Naive B cell (primary cell): ENCODE data around the gene ARIH1. TPM values are rescaled to one million over a fixed set of nuclear protein-coding genes. Genes with fewer than 3 reads are reported as not detected.

Experiments
- ATAC-seq, 2 donors: fragments of 150-1000 bp; cut with Tn5 transposase; 2 replicates each; pipeline ENCODE4 v1.10.0; 2021; ENCODE audit warnings: low read depth in 2 of 2, mild to moderate bottlenecking in 2 of 2, moderate library complexity in 2 of 2
- DNase-seq: peaks from one replicate; pipeline ENCODE4 v3.0.0; 2022
- H3K27ac Mint-ChIP-seq, 6 donors: one replicate each; pipeline ENCODE4 v1.8.0; 2020 to 2022; ENCODE audit warnings: mild to moderate bottlenecking in 6 of 6, mixed read lengths in 6 of 6, moderate library complexity in 5 of 6, inconsistent platforms in 2 of 6
- H3K27me3 Mint-ChIP-seq, 3 donors: one replicate each; pipeline ENCODE4 v1.8.0; 2021 to 2022; ENCODE audit warnings: mixed read lengths in 3 of 3, mild to moderate bottlenecking in 1 of 3
- H3K36me3 Mint-ChIP-seq, 2 donors: one replicate each; pipeline ENCODE4 v1.8.0; 2020 to 2022; ENCODE audit warnings: mixed read lengths in 2 of 2, inconsistent platforms in 1 of 2, mild to moderate bottlenecking in 1 of 2
- H3K4me1 Mint-ChIP-seq, 3 donors: one replicate each; pipeline ENCODE4 v1.8.0; 2020 to 2022; ENCODE audit warnings: mixed read lengths in 3 of 3, inconsistent platforms in 1 of 3, mild to moderate bottlenecking in 1 of 3, moderate library complexity in 1 of 3
- H3K4me3 Mint-ChIP-seq, 8 donors: one replicate each; pipeline ENCODE4 v1.8.0; 2020 to 2022; ENCODE audit warnings: mild to moderate bottlenecking in 8 of 8, mixed read lengths in 8 of 8, moderate library complexity in 8 of 8, inconsistent platforms in 2 of 8
- H3K9me3 Mint-ChIP-seq, 7 donors: one replicate each; pipeline ENCODE4 v1.8.0; 2020 to 2022; ENCODE audit warnings: mixed read lengths in 7 of 7, mild to moderate bottlenecking in 5 of 7, inconsistent platforms in 2 of 7, moderate library complexity in 1 of 7
- polyA plus RNA-seq, 6 donors: library from polyadenylated mRNA; unstranded; fragments of 300-500 nt; fragmentation: Illumina TruSeq; gene quantifications; one replicate each; pipeline ENCODE4 v1.2.3, GENCODE V29; 2021; ENCODE audit warnings: low read depth in 6 of 6

ARIH1 gene
- polyA plus RNA-seq, 6 donors from 2014 or later: 16.1 to 34.9 (median 25.3) TPM

GRCh38 chr15:72493220-72493619, 19.1 kb downstream of the ARIH1 start:
- no peaks in the 10 kb centered on the region for H3K27me3 Mint-ChIP-seq
- peak overlapping the region in 1 of 6 donors; percentile 67 for H3K27ac Mint-ChIP-seq
- H3K4me3 Mint-ChIP-seq: no peak overlapping the region
- peaks cover 0 to 12% of the 10 kb centered on the region in 2 donors for H3K36me3 Mint-ChIP-seq
- DNase-seq: no peak
- no peaks in the 10 kb centered on the region for H3K9me3 Mint-ChIP-seq
- ATAC-seq: no peak
- H3K4me1 Mint-ChIP-seq: peaks cover 52 to 72% (median 57%) of the 10 kb centered on the region in 3 donors

GRCh38 chr15:72495007-72495406, 20.9 kb downstream of the ARIH1 start:
- Mint-ChIP-seq H3K9me3 (no peaks in the 10 kb centered on the region), H3K27ac (peak overlapping the region in 4 of 6 donors; percentile 1 to 88 (median 18)), H3K4me3 (no peak overlapping the region), H3K36me3 (peaks cover 6% of the 10 kb centered on the region in 2 donors), H3K4me1 (peaks cover 47 to 68% (median 50%) of the 10 kb centered on the region in 3 donors), H3K27me3 (no peaks in the 10 kb centered on the region)
- ATAC-seq (peak in 1 of 2 donors; percentile 30), DNase-seq (no peak)

- no peaks in the 10 kb centered on the region for H3K9me3 Mint-ChIP-seq
- peaks cover 35 to 61% (median 44%) of the 10 kb centered on the region in 3 donors for H3K4me1 Mint-ChIP-seq
- H3K27ac Mint-ChIP-seq: no peak overlapping the region
- no peak for ATAC-seq
- H3K36me3 Mint-ChIP-seq: peaks cover 0 to 6% of the 10 kb centered on the region in 2 donors
- no peak overlapping the region for H3K4me3 Mint-ChIP-seq
- no peaks in the 10 kb centered on the region for H3K27me3 Mint-ChIP-seq
- DNase-seq: no peak
Measured at GRCh38 chr15:72496783-72497182, 22.7 kb downstream of the ARIH1 start.

DNA sequence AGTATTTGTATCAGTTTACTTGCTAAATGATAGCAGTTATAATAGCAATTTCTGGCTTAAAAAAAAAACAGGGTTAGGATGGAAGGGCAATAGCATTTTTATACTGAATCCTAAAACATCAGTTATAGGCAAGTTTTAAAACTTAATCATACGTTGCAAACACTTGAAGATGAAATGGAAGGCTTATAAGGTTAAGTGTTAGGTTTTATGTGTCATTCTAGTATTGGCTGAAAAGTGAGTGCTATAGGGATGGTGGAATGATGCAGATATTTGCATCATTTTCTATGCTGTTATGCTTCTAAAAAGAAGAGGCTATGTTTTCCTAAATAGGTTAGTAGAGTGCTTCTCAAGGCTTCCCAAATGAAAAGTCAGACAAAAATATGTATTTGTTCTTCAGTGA, 23.3 kb downstream of the ARIH1 start:
- Mint-ChIP-seq H3K4me3 (no peak overlapping the region), H3K27me3 (no peaks in the 10 kb centered on the region), H3K36me3 (peaks cover 0 to 6% of the 10 kb centered on the region in 2 donors), H3K27ac (peak overlapping the region in 2 of 6 donors; percentile 25 to 39), H3K4me1 (peaks cover 31 to 61% (median 50%) of the 10 kb centered on the region in 3 donors), H3K9me3 (no peaks in the 10 kb centered on the region)
- DNase-seq (no peak), ATAC-seq (no peak)

DNA sequence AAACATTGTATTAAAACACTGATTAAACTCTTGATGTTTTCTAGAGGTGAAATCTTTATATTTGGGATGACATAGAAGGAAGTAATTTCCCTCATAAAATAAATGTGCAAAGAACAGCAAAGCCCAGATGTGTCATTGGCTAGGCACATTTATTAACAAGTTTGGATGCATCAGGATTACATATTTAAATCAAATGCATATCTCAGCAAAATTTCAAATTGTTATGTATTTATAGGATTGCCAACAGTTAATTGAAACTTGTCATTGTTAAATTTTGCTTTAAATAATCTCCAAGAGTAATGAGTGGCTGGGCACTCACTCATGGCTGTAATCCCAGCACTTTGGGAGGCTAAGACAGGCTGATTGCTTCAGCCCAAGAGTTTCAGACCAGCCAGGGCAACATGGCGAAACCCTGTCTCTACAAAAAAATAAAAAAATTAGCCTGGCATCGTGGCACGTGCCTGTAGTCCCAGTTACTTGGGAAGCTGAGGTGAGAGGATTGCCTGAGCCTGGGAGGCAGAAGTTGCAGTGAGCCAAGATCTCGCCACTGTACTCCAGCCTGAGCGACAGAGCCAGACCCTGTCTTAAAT, 28.2 kb downstream of the ARIH1 start:
- H3K36me3 Mint-ChIP-seq: peaks cover 0 to 6% of the 10 kb centered on the region in 2 donors
- ATAC-seq (no peak), DNase-seq (no peak)
- H3K4me1 Mint-ChIP-seq: peaks cover 22 to 54% (median 54%) of the 10 kb centered on the region in 3 donors
- H3K27me3 Mint-ChIP-seq: no peaks in the 10 kb centered on the region
- H3K9me3 Mint-ChIP-seq: no peaks in the 10 kb centered on the region
- no peak overlapping the region for H3K27ac Mint-ChIP-seq
- H3K4me3 Mint-ChIP-seq: no peak overlapping the region

GRCh38 chr15:72503147-72503546, 29.0 kb downstream of the ARIH1 start:
- Mint-ChIP-seq H3K4me1 (peaks cover 24 to 55% (median 48%) of the 10 kb centered on the region in 3 donors), H3K27ac (peak overlapping the region in 3 of 6 donors; percentile 72 to 84 (median 73)), H3K27me3 (no peaks in the 10 kb centered on the region), H3K9me3 (no peaks in the 10 kb centered on the region), H3K36me3 (peaks cover 0 to 6% of the 10 kb centered on the region in 2 donors), H3K4me3 (peak overlapping the region in 1 of 8 donors; percentile 16)
- no peak for DNase-seq
- ATAC-seq: peak in 1 of 2 donors; percentile 36

- no peak for ATAC-seq
- Mint-ChIP-seq H3K4me3 (peak overlapping the region in 1 of 8 donors; percentile 56), H3K36me3 (no peaks in the 10 kb centered on the region), H3K27ac (peak overlapping the region in 3 of 6 donors; percentile 20 to 87 (median 68)), H3K4me1 (peaks cover 38 to 70% (median 47%) of the 10 kb centered on the region in 3 donors), H3K27me3 (no peaks in the 10 kb centered on the region), H3K9me3 (no peaks in the 10 kb centered on the region)
- no peak for DNase-seq
Measured at GRCh38 chr15:72507402-72508092, 33.4 kb downstream of the ARIH1 start.

DNA sequence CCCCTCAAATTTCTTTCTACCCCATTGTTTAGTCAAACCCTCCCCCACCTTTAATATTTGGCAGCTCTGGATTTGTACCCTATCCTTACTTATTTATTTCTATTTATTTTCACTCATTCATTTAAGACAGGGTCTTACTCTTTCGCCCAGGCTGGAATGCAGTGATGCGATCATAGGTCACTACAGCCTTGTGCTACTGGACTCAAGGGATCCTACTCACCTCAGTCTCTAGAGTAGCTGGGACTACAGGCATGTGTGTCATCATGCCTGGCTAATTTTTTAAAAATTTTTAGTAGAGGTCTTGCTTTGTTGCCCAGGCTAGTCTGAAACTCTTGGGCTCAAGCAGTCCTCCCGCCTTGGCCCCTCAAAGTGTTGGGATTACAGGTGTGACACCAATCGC, 35.4 kb downstream of the ARIH1 start:
- Mint-ChIP-seq H3K36me3 (no peaks in the 10 kb centered on the region), H3K9me3 (no peaks in the 10 kb centered on the region), H3K27me3 (no peaks in the 10 kb centered on the region), H3K27ac (peak overlapping the region in 3 of 6 donors; percentile 14 to 53 (median 17)), H3K4me3 (peak overlapping the region in 1 of 8 donors; percentile 16), H3K4me1 (peaks cover 28 to 63% (median 34%) of the 10 kb centered on the region in 3 donors)
- ATAC-seq (no peak), DNase-seq (no peak)

GRCh38 chr15:72511536-72511935, 37.4 kb downstream of the ARIH1 start:
- H3K36me3 Mint-ChIP-seq: peaks cover 5 to 6% of the 10 kb centered on the region in 2 donors
- H3K4me3 Mint-ChIP-seq: no peak overlapping the region
- H3K9me3 Mint-ChIP-seq: peaks cover 0 to 4% (median 2%) of the 10 kb centered on the region in 7 donors
- ATAC-seq: no peak
- peak overlapping the region in 3 of 6 donors; percentile 8 to 54 (median 13) for H3K27ac Mint-ChIP-seq
- no peaks in the 10 kb centered on the region for H3K27me3 Mint-ChIP-seq
- peaks cover 39 to 69% (median 42%) of the 10 kb centered on the region in 3 donors for H3K4me1 Mint-ChIP-seq
- DNase-seq: no peak

GRCh38 chr15:72515591-72516389, 41.7 kb downstream of the ARIH1 start:
- ATAC-seq: no peak

GRCh38 chr15:72516777-72517176, 42.6 kb downstream of the ARIH1 start:
- Mint-ChIP-seq H3K9me3 (peaks cover 0 to 8% (median 2%) of the 10 kb centered on the region in 7 donors), H3K27me3 (no peaks in the 10 kb centered on the region), H3K4me1 (peaks cover 35 to 51% (median 35%) of the 10 kb centered on the region in 3 donors), H3K4me3 (peak overlapping the region in 1 of 8 donors; percentile 37), H3K27ac (peak overlapping the region in 2 of 6 donors; percentile 25 to 44), H3K36me3 (peaks cover 8 to 11% of the 10 kb centered on the region in 2 donors)
- DNase-seq (no peak), ATAC-seq (peak in 1 of 2 donors; percentile 18)

More at GRCh38 chr15:72515591-72516389, 41.7 kb downstream of the ARIH1 start:
- Mint-ChIP-seq H3K4me1 (peaks cover 40 to 53% (median 40%) of the 10 kb centered on the region in 3 donors), H3K27ac (peak overlapping the region in 3 of 6 donors; percentile 44 to 65 (median 47)), H3K9me3 (peaks cover 0 to 8% (median 2%) of the 10 kb centered on the region in 7 donors), H3K36me3 (peaks cover 8 to 11% of the 10 kb centered on the region in 2 donors), H3K4me3 (no peak overlapping the region), H3K27me3 (no peaks in the 10 kb centered on the region)
- no peak for DNase-seq

DNA sequence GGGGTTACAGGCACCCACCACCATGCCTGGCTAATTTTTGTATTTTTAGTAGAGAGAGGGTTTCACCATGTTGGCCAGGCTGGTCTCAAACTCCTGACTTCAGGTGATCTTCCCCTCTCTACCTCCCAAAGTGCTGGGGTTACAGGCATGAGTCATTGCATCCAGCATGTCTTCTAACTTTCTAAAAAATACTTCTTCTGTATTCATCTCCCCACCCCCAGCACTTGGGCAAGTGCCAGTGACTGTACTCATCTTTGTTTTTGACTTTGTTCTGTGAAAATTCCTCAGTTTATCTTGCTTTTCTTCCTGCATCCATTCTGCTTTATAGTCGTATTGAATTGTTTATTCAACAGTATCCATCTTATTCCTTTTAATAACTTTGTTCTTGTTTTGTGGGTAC, 47.6 kb downstream of the ARIH1 start:
- H3K27ac Mint-ChIP-seq: peak overlapping the region in 2 of 6 donors; percentile 10 to 15
- no peak for ATAC-seq
- peaks cover 2 to 4% of the 10 kb centered on the region in 2 donors for H3K36me3 Mint-ChIP-seq
- H3K4me1 Mint-ChIP-seq: peaks cover 9 to 20% (median 16%) of the 10 kb centered on the region in 3 donors
- no peaks in the 10 kb centered on the region for H3K27me3 Mint-ChIP-seq
- DNase-seq: no peak
- peaks cover 0 to 3% (median 0%) of the 10 kb centered on the region in 7 donors for H3K9me3 Mint-ChIP-seq
- H3K4me3 Mint-ChIP-seq: no peak overlapping the region
